ENCODE data around the gene GJD4. TPM values are rescaled to one million over a fixed set of nuclear protein-coding genes. Genes with fewer than 3 reads are reported as not detected.

Gene GJD4
- total and polyA plus RNA-seq, 4 donors = 0.19 to 0.29 (median 0.20) TPM; not detected in 1

- DNase-seq (ENCODE audit: low read depth in 4 of 6, low spot score in 6 of 6) = peak in 1 of 6 donors; percentile 35
- peaks cover 8% of the 10 kb centered on the region for H3K27me3 ChIP-seq (ENCODE audit: control insufficient read depth, insufficient read depth, low read length)
Observed at GRCh38 chr10:35612385-35613106, 7.4 kb downstream of the GJD4 start.

GRCh38 chr10:35613107-35613440 lies 7.9 kb downstream of the GJD4 start:
- Histone ChIP-seq H3K36me3 (ENCODE audit: control insufficient read depth, insufficient read depth, low read length) (no peaks in the 10 kb centered on the region), H3K4me1 (ENCODE audit: control insufficient read depth, insufficient read depth, low read length) (peaks cover 4% of the 10 kb centered on the region), H3K27ac (ENCODE audit: low read depth, low read length) (no peak overlapping the region), H3K27me3 (ENCODE audit: control insufficient read depth, insufficient read depth, low read length) (peaks cover 4% of the 10 kb centered on the region), H3K4me3 (ENCODE audit: low read depth, low read length) (no peak overlapping the region), H3K9me3 (ENCODE audit: control insufficient read depth, insufficient read depth, low read length) (no peaks in the 10 kb centered on the region)
- WGBS (ENCODE audit: insufficient coverage) = no CpG with 5 or more reads among the region's 2 CpGs
- DNase-seq (ENCODE audit: low read depth in 4 of 6, low spot score in 6 of 6) = no peak

More at GRCh38 chr10:35612385-35613106, 7.4 kb downstream of the GJD4 start:
- Histone ChIP-seq H3K36me3 (ENCODE audit: control insufficient read depth, insufficient read depth, low read length) (no peaks in the 10 kb centered on the region), H3K4me1 (ENCODE audit: control insufficient read depth, insufficient read depth, low read length) (peaks cover 10% of the 10 kb centered on the region), H3K27ac (ENCODE audit: low read depth, low read length) (no peak overlapping the region), H3K9me3 (ENCODE audit: control insufficient read depth, insufficient read depth, low read length) (no peaks in the 10 kb centered on the region), H3K4me3 (ENCODE audit: low read depth, low read length) (no peak overlapping the region)
- WGBS (ENCODE audit: insufficient coverage) = 48% methylated on average over 6 of the region's 6 CpGs

GRCh38 chr10:35613597-35614226 lies 8.6 kb downstream of the GJD4 start:
- H3K9me3 ChIP-seq (ENCODE audit: control insufficient read depth, insufficient read depth, low read length) = no peaks in the 10 kb centered on the region

GRCh38 chr10:35614312-35614711 lies 9.2 kb downstream of the GJD4 start:
- Histone ChIP-seq H3K36me3 (ENCODE audit: control insufficient read depth, insufficient read depth, low read length) (no peaks in the 10 kb centered on the region), H3K27ac (ENCODE audit: low read depth, low read length) (no peak overlapping the region), H3K27me3 (ENCODE audit: control insufficient read depth, insufficient read depth, low read length) (peaks cover 2% of the 10 kb centered on the region), H3K4me1 (ENCODE audit: control insufficient read depth, insufficient read depth, low read length) (no peaks in the 10 kb centered on the region), H3K4me3 (ENCODE audit: low read depth, low read length) (no peak overlapping the region), H3K9me3 (ENCODE audit: control insufficient read depth, insufficient read depth, low read length) (no peaks in the 10 kb centered on the region)
- WGBS (ENCODE audit: insufficient coverage) = 90% methylated on average over 2 of the region's 5 CpGs
- no peak for DNase-seq (ENCODE audit: low read depth in 4 of 6, low spot score in 6 of 6)

More at GRCh38 chr10:35613597-35614226, 8.6 kb downstream of the GJD4 start:
- WGBS (ENCODE audit: insufficient coverage) = 81% methylated on average over 3 of the region's 8 CpGs
- H3K4me1 ChIP-seq (ENCODE audit: control insufficient read depth, insufficient read depth, low read length) = no peaks in the 10 kb centered on the region
- H3K4me3 ChIP-seq (ENCODE audit: low read depth, low read length) = no peak overlapping the region
- H3K27ac ChIP-seq (ENCODE audit: low read depth, low read length) = no peak overlapping the region
- peaks cover 2% of the 10 kb centered on the region for H3K27me3 ChIP-seq (ENCODE audit: control insufficient read depth, insufficient read depth, low read length)
- no peaks in the 10 kb centered on the region for H3K36me3 ChIP-seq (ENCODE audit: control insufficient read depth, insufficient read depth, low read length)
- DNase-seq (ENCODE audit: low read depth in 4 of 6, low spot score in 6 of 6) = peak in 2 of 6 donors; percentile 29 to 42

GRCh38 chr10:35626971-35627507 lies 21.9 kb downstream of the GJD4 start:
- Histone ChIP-seq H3K27me3 (ENCODE audit: control insufficient read depth, insufficient read depth, low read length) (no peaks in the 10 kb centered on the region), H3K27ac (ENCODE audit: low read depth, low read length) (no peak overlapping the region)
- no CpG with 5 or more reads among the region's 6 CpGs for WGBS (ENCODE audit: insufficient coverage)

GRCh38 chr10:35631404-35631803 lies 26.3 kb downstream of the GJD4 start:
- no peaks in the 10 kb centered on the region for H3K9me3 ChIP-seq (ENCODE audit: control insufficient read depth, insufficient read depth, low read length)
- 100% methylated on average over 1 of the region's 1 CpG for WGBS (ENCODE audit: insufficient coverage)
- H3K4me3 ChIP-seq (ENCODE audit: low read depth, low read length) = no peak overlapping the region
- H3K27me3 ChIP-seq (ENCODE audit: control insufficient read depth, insufficient read depth, low read length) = no peaks in the 10 kb centered on the region
- no peak for DNase-seq (ENCODE audit: low read depth in 4 of 6, low spot score in 6 of 6)
- H3K4me1 ChIP-seq (ENCODE audit: control insufficient read depth, insufficient read depth, low read length) = no peaks in the 10 kb centered on the region
- no peak overlapping the region for H3K27ac ChIP-seq (ENCODE audit: low read depth, low read length)
- H3K36me3 ChIP-seq (ENCODE audit: control insufficient read depth, insufficient read depth, low read length) = no peaks in the 10 kb centered on the region

More at GRCh38 chr10:35626971-35627507, 21.9 kb downstream of the GJD4 start:
- no peak for DNase-seq (ENCODE audit: low read depth in 4 of 6, low spot score in 6 of 6)
- H3K4me3 ChIP-seq (ENCODE audit: low read depth, low read length) = no peak overlapping the region
- H3K4me1 ChIP-seq (ENCODE audit: control insufficient read depth, insufficient read depth, low read length) = no peaks in the 10 kb centered on the region
- no peaks in the 10 kb centered on the region for H3K9me3 ChIP-seq (ENCODE audit: control insufficient read depth, insufficient read depth, low read length)
- H3K36me3 ChIP-seq (ENCODE audit: control insufficient read depth, insufficient read depth, low read length) = no peaks in the 10 kb centered on the region

GRCh38 chr10:35632027-35632426 lies 26.9 kb downstream of the GJD4 start:
- DNase-seq (ENCODE audit: low read depth in 4 of 6, low spot score in 6 of 6) = no peak
- Histone ChIP-seq H3K27ac (ENCODE audit: low read depth, low read length) (no peak overlapping the region), H3K36me3 (ENCODE audit: control insufficient read depth, insufficient read depth, low read length) (no peaks in the 10 kb centered on the region), H3K27me3 (ENCODE audit: control insufficient read depth, insufficient read depth, low read length) (peaks cover 4% of the 10 kb centered on the region), H3K9me3 (ENCODE audit: control insufficient read depth, insufficient read depth, low read length) (no peaks in the 10 kb centered on the region), H3K4me3 (ENCODE audit: low read depth, low read length) (no peak overlapping the region), H3K4me1 (ENCODE audit: control insufficient read depth, insufficient read depth, low read length) (no peaks in the 10 kb centered on the region)

- Histone ChIP-seq H3K9me3 (ENCODE audit: control insufficient read depth, insufficient read depth, low read length) (no peaks in the 10 kb centered on the region), H3K27ac (ENCODE audit: low read depth, low read length) (no peak overlapping the region), H3K36me3 (ENCODE audit: control insufficient read depth, insufficient read depth, low read length) (no peaks in the 10 kb centered on the region), H3K27me3 (ENCODE audit: control insufficient read depth, insufficient read depth, low read length) (peaks cover 17% of the 10 kb centered on the region), H3K4me1 (ENCODE audit: control insufficient read depth, insufficient read depth, low read length) (peaks cover 4% of the 10 kb centered on the region), H3K4me3 (ENCODE audit: low read depth, low read length) (no peak overlapping the region)
- 61% methylated on average over 4 of the region's 12 CpGs for WGBS (ENCODE audit: insufficient coverage)
- no peak for DNase-seq (ENCODE audit: low read depth in 4 of 6, low spot score in 6 of 6)
Observed at GRCh38 chr10:35633006-35633980, 28.2 kb downstream of the GJD4 start.

- Histone ChIP-seq H3K27ac (ENCODE audit: low read depth, low read length) (no peak overlapping the region), H3K4me1 (ENCODE audit: control insufficient read depth, insufficient read depth, low read length) (peaks cover 15% of the 10 kb centered on the region), H3K9me3 (ENCODE audit: control insufficient read depth, insufficient read depth, low read length) (no peaks in the 10 kb centered on the region), H3K27me3 (ENCODE audit: control insufficient read depth, insufficient read depth, low read length) (peaks cover 28% of the 10 kb centered on the region), H3K36me3 (ENCODE audit: control insufficient read depth, insufficient read depth, low read length) (no peaks in the 10 kb centered on the region), H3K4me3 (ENCODE audit: low read depth, low read length) (no peak overlapping the region)
- peak in 4 of 6 donors; percentile 63 to 94 (median 82) for DNase-seq (ENCODE audit: low read depth in 4 of 6, low spot score in 6 of 6)
- 0% methylated on average over 2 of the region's 6 CpGs for WGBS (ENCODE audit: insufficient coverage)
Observed at GRCh38 chr10:35635576-35635975, 30.4 kb downstream of the GJD4 start.
